PC-9 (cell line): ENCODE results near the gene MUC3A. TPM values are rescaled to one million over a fixed set of nuclear protein-coding genes. Genes with fewer than 3 reads are reported as not detected.

Source experiments
- BruUV-seq: library from RNA; stranded (reverse); fragments of 400-500 nt; replicated peaks from 2 replicates; lab custom pipeline; 2021; lab: Mats Ljungman, UMichigan
- CTCF ChIA-PET: fragments of 300-600 bp; sonication (Branson Sonifier 250); formaldehyde crosslinking; loops from one replicate; lab custom pipeline; 2022; ENCODE audit warnings: antibody characterized with exemption; lab: Charles Lee
- POLR2A ChIA-PET: fragments of 300-600 bp; sonication (Branson Sonifier 250); formaldehyde crosslinking; loops from one replicate; lab custom pipeline; 2022; ENCODE audit warnings: antibody characterized with exemption; ENCODE audit not compliant: unreplicated experiment; lab: Charles Lee
- DNase-seq, 2 experiments: peaks; one replicate each; pipeline versions ENCODE4 v3.0.0 to v3.0.0-alpha.2; 2015 to 2022; ENCODE audit warnings: mixed read lengths in 1 of 2
- H2AFZ ChIP-seq: fragments of 200-600 bp; sonication (generic); 2 replicates; pipeline ENCODE4 v1.8.1; 2017; ENCODE audit warnings: antibody characterized with exemption
- H3F3A ChIP-seq: fragments of 200-600 bp; sonication (generic); 2 replicates; pipeline ENCODE4 v1.8.1; 2017; ENCODE audit warnings: antibody characterized with exemption, mild to moderate bottlenecking, low read depth; ENCODE audit not compliant: insufficient read depth
- H3K27ac ChIP-seq: fragments of 200-600 bp; sonication (generic); 2 replicates; pipeline ENCODE4 v1.6.1; 2016; ENCODE audit warnings: mixed run types
- H3K27me3 ChIP-seq: fragments of 200-600 bp; sonication (generic); 2 replicates; pipeline ENCODE4 v1.6.1; 2016; ENCODE audit warnings: low read depth, mixed run types; ENCODE audit not compliant: insufficient read depth
- H3K36me3 ChIP-seq: fragments of 200-600 bp; sonication (generic); 2 replicates; pipeline ENCODE4 v1.6.1; 2016; ENCODE audit warnings: low read depth, mixed run types
- H3K4me1 ChIP-seq: fragments of 200-600 bp; sonication (generic); replicated peaks from 2 replicates; pipeline ENCODE4 v1.6.1; 2016; ENCODE audit warnings: mixed run types; ENCODE audit not compliant: insufficient read depth
- H3K4me2 ChIP-seq: fragments of 200-600 bp; sonication (generic); 2 replicates; pipeline ENCODE4 v1.6.1; 2017; ENCODE audit warnings: mixed run types
- H3K4me3 ChIP-seq: fragments of 200-600 bp; sonication (generic); 2 replicates; pipeline ENCODE4 v1.6.1; 2016; ENCODE audit warnings: mixed run types
- H3K79me2 ChIP-seq: fragments of 200-600 bp; sonication (generic); 2 replicates; pipeline ENCODE4 v1.6.1; 2017; ENCODE audit warnings: low read depth, mixed run types
- H3K9me2 ChIP-seq: fragments of 200-600 bp; sonication (generic); 2 replicates; pipeline ENCODE4 v1.8.1; 2017; ENCODE audit warnings: mild to moderate bottlenecking; ENCODE audit not compliant: insufficient read depth
- H3K9me3 ChIP-seq: fragments of 200-600 bp; sonication (generic); 2 replicates; pipeline ENCODE4 v1.8.1; 2016; ENCODE audit warnings: low read depth; ENCODE audit not compliant: insufficient read depth
- H4K20me1 ChIP-seq: fragments of 200-600 bp; sonication (generic); 2 replicates; pipeline ENCODE4 v1.8.1; 2017; ENCODE audit not compliant: insufficient read depth
- EZH2 ChIP-seq: fragments of 200-600 bp; sonication (generic); IDR thresholded peaks from 2 replicates; pipeline ENCODE4 v1.8.0; 2017; ENCODE audit warnings: antibody characterized with exemption, low read depth
- intact Hi-C: fragments of 100-400 bp; cut with micrococcal nuclease; formaldehyde crosslinking; loops from one replicate; pipeline ENCODE4 v1.10.0; 2022; ENCODE audit not compliant: unreplicated experiment
- total RNA-seq: library from RNA; stranded (reverse); gene quantifications from 2 replicates; pipeline ENCODE4 v1.2.3, GENCODE V29; 2021
- TF ChIP-seq, protein P1 (sequence below): fragments of 200-600 bp; sonication (generic); conservative IDR thresholded peaks from 2 replicates; pipeline ENCODE4 v1.6.1; 2017; ENCODE audit warnings: mixed run types, antibody characterized with exemption, mild to moderate bottlenecking, moderate library complexity

Gene MUC3A
- total RNA-seq, 1 experiment from 2014 or later: 0.90 TPM

DNA sequence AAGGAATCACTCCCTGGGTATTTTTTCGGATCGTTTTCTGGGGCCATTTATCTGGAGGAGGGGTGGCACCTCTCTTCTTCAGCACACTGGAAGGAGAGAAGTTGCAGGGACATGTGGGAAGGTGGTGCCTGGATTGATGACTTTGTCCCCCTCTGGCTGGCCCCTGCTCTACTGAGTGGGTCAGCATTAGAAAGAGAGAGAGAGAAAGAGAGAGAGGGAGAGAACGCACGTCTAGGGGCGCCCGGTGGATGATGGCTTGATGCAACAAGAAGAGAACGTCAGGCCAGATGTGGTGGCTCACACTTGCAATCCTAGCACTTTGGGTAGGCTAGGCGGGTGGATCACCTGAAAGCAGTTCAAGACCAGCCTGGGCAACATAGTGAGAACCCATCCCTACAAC, 14.5 kb downstream of the MUC3A start:
- H3K27ac ChIP-seq: no peak overlapping the region
- TF ChIP-seq, protein P1, sequence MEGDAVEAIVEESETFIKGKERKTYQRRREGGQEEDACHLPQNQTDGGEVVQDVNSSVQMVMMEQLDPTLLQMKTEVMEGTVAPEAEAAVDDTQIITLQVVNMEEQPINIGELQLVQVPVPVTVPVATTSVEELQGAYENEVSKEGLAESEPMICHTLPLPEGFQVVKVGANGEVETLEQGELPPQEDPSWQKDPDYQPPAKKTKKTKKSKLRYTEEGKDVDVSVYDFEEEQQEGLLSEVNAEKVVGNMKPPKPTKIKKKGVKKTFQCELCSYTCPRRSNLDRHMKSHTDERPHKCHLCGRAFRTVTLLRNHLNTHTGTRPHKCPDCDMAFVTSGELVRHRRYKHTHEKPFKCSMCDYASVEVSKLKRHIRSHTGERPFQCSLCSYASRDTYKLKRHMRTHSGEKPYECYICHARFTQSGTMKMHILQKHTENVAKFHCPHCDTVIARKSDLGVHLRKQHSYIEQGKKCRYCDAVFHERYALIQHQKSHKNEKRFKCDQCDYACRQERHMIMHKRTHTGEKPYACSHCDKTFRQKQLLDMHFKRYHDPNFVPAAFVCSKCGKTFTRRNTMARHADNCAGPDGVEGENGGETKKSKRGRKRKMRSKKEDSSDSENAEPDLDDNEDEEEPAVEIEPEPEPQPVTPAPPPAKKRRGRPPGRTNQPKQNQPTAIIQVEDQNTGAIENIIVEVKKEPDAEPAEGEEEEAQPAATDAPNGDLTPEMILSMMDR: no peak
- TF ChIP-seq EZH2: no peak
- no peak overlapping the region for H2AFZ ChIP-seq
- intact Hi-C loops: no loop called here
- no peaks in the 10 kb centered on the region for H3K9me3 ChIP-seq
- no peaks in the 10 kb centered on the region for H4K20me1 ChIP-seq
- no peaks in the 10 kb centered on the region for H3F3A ChIP-seq
- no peaks in the 10 kb centered on the region for H3K9me2 ChIP-seq
- H3K4me1 ChIP-seq: no peaks in the 10 kb centered on the region
- no peak for DNase-seq
- no peak overlapping the region for H3K4me3 ChIP-seq
- no peaks in the 10 kb centered on the region for H3K36me3 ChIP-seq
- no peaks in the 10 kb centered on the region for H3K79me2 ChIP-seq
- no peak overlapping the region for H3K4me2 ChIP-seq
- POLR2A ChIA-PET: no interaction called here
- BruUV-seq: no TSS peak
- CTCF ChIA-PET: no interaction called here
- H3K27me3 ChIP-seq: peaks cover 89% of the 10 kb centered on the region

- no peaks in the 10 kb centered on the region for H3K4me1 ChIP-seq
- intact Hi-C loops: loop anchor here (5.0 kb wide), 2 partner anchors 113 to 173 kb away; no protein-coding TSS in a partner anchor
- no peak overlapping the region for H3K4me3 ChIP-seq
- H2AFZ ChIP-seq: no peak overlapping the region
- no TSS peak for BruUV-seq
- H3K27me3 ChIP-seq: peaks cover 89% of the 10 kb centered on the region
- CTCF ChIA-PET: interaction anchor here (0.6 kb wide), 1 partner anchor 237 kb away, joined by 4 read pairs; no protein-coding TSS in a partner anchor
- no peak overlapping the region for H3K4me2 ChIP-seq
- H4K20me1 ChIP-seq: no peaks in the 10 kb centered on the region
- H3K9me2 ChIP-seq: no peaks in the 10 kb centered on the region
- H3K79me2 ChIP-seq: no peaks in the 10 kb centered on the region
- TF ChIP-seq EZH2: no peak
- TF ChIP-seq, protein P1: no peak
- H3K9me3 ChIP-seq: no peaks in the 10 kb centered on the region
- DNase-seq: no peak
- no peak overlapping the region for H3K27ac ChIP-seq
- H3K36me3 ChIP-seq: no peaks in the 10 kb centered on the region
- POLR2A ChIA-PET: no interaction called here
- H3F3A ChIP-seq: no peaks in the 10 kb centered on the region
These were observed 15.3 kb downstream of the MUC3A start for GRCh38 chr7:100964630-100965029.

DNA sequence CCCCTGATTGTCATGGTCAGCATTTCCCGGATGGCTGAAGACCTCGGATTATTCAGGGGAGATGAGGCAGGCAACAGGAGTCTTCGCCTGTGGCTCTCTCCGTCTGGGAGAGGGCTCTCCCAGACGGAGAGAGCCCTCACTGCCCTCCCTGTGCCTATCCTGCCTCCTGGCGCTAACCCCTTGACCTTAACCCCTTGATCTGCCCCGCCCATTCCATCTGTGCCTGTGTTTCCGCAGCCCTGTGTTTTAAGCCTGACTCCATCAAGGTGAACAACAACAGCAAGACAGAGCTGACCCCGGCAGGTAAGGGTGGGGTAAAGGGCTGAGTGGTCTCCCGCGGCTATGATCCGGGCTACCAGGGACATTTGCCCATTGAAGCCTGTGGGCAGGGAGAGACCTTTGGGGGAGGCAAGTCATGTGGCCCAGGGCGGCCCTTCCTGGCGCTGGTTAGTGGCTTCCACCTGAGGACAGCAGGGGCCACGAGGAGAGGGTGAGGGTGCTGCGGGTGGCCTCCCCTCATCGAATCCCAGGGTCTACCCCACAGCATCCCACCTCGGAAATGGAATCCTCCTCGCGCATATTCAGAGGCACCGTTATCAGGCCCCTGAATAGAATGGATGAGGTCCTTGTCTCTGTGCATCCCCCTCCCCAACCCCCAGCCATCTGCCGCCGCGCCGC, 15.8 kb downstream of the MUC3A start:
- Histone ChIP-seq H3K27me3 (peaks cover 89% of the 10 kb centered on the region), H4K20me1 (no peaks in the 10 kb centered on the region), H3K36me3 (no peaks in the 10 kb centered on the region), H3K4me2 (no peak overlapping the region), H3K4me3 (no peak overlapping the region), H3K4me1 (no peaks in the 10 kb centered on the region), H3K9me3 (no peaks in the 10 kb centered on the region), H2AFZ (no peak overlapping the region), H3F3A (no peaks in the 10 kb centered on the region), H3K79me2 (no peaks in the 10 kb centered on the region), H3K9me2 (no peaks in the 10 kb centered on the region), H3K27ac (no peak overlapping the region)
- no peak for DNase-seq
- ChIA-PET POLR2A (interaction anchor here (0.6 kb wide), 1 partner anchor 937 kb away, joined by 3 read pairs; no protein-coding TSS in a partner anchor), CTCF (interaction anchor here (0.6 kb wide), 3 partner anchors 295 to 905 kb away, joined by 3 to 8 read pairs (median 5); no protein-coding TSS in a partner anchor)
- BruUV-seq: no TSS peak
- TF ChIP-seq, protein P1: no peak
- no peak for TF ChIP-seq EZH2
- intact Hi-C loops: loop anchor here (5.0 kb wide), 2 partner anchors 112 to 172 kb away; no protein-coding TSS in a partner anchor
